GM12878 (cell line): ENCODE data around the gene FAM228B. TPM values are rescaled to one million over a fixed set of nuclear protein-coding genes. Genes with fewer than 3 reads are reported as not detected.

Source experiments
- ATAC-seq: fragments of 200-7000 bp; cut with Tn5 transposase; 3 replicates; pipeline ENCODE4 v1.9.1; 2020; ENCODE audit warnings: mild to moderate bottlenecking, moderate library complexity
- BruUV-seq: library from RNA; stranded (reverse); fragments of 400-500 nt; replicated peaks from 2 replicates; lab custom pipeline; 2021; lab: Mats Ljungman, UMichigan
- CTCF ChIA-PET: fragments of 300-600 bp; sonication (Branson Sonifier 250); formaldehyde crosslinking; extraction: SDS; loops from one replicate; lab custom pipeline; 2021; ENCODE audit warnings: inconsistent platforms; lab: Yijun Ruan, JAX
- POLR2A ChIA-PET: fragments of 350-600 bp; formaldehyde crosslinking; extraction: SDS; loops from one replicate; lab custom pipeline; 2021; ENCODE audit warnings: inconsistent platforms; lab: Charles Lee
- RAD21 ChIA-PET: fragments of 300-600 bp; sonication (Branson Sonifier 250); formaldehyde crosslinking; loops from one replicate; lab custom pipeline; 2023; ENCODE audit warnings: antibody characterized with exemption; ENCODE audit not compliant: unreplicated experiment; lab: Charles Lee
- SMC1A ChIA-PET: fragments of 300-600 bp; sonication (Branson Sonifier 250); formaldehyde crosslinking; loops from one replicate; lab custom pipeline; 2023; ENCODE audit not compliant: unreplicated experiment, uncharacterized antibody; lab: Charles Lee
- DNase-seq: peaks from one replicate; pipeline ENCODE4 v3.0.0-alpha.2; 2011; ENCODE audit warnings: low read depth, low spot score
- FAIRE-seq: peaks from 3 replicates; lab custom pipeline; 2011; peaks lifted over from hg19 to GRCh38; lab: Jason Lieb, UNC
- H2AFZ ChIP-seq: 2 replicates; pipeline ENCODE4 v1.6.0; 2011; ENCODE audit warnings: low read depth, low read length, control low read depth; ENCODE audit not compliant: control insufficient read depth
- H3K27ac ChIP-seq: 2 replicates; pipeline ENCODE4 v1.5.1; 2011; ENCODE audit warnings: control low read depth; ENCODE audit not compliant: control insufficient read depth, insufficient read depth
- H3K27me3 ChIP-seq, 2 experiments: replicated peaks in 1 of 2; 2 replicates each; pipeline versions ENCODE4 v1.6.0 to v1.6.1; 2011; ENCODE audit warnings: low read length in 1 of 2; ENCODE audit not compliant: control insufficient read depth in 2 of 2, insufficient read depth in 2 of 2
- H3K36me3 ChIP-seq, 2 experiments: 2 replicates each; pipeline ENCODE4 v1.5.1; 2011; ENCODE audit warnings: low read length in 1 of 2; ENCODE audit not compliant: control insufficient read depth in 2 of 2, insufficient read depth in 2 of 2
- H3K4me1 ChIP-seq: 2 replicates; pipeline ENCODE4 v1.6.1; 2011; ENCODE audit warnings: mild to moderate bottlenecking, low read length, moderate library complexity, mixed read lengths; ENCODE audit not compliant: control insufficient read depth, insufficient read depth
- H3K4me2 ChIP-seq: 2 replicates; pipeline ENCODE4 v1.6.0; 2011; ENCODE audit warnings: control low read depth; ENCODE audit not compliant: control insufficient read depth, insufficient read depth
- H3K4me3 ChIP-seq: fragments of 200-600 bp; sonication (generic); 2 replicates; pipeline ENCODE4 v1.5.1; 2016
- H3K79me2 ChIP-seq: 2 replicates; pipeline ENCODE4 v1.6.0; 2011; ENCODE audit warnings: low read length; ENCODE audit not compliant: control insufficient read depth, insufficient read depth
- H3K9ac ChIP-seq: 2 replicates; pipeline ENCODE4 v1.8.0; 2011; ENCODE audit warnings: low read length, control low read depth, mixed read lengths; ENCODE audit not compliant: control insufficient read depth, insufficient read depth
- H3K9me3 ChIP-seq: replicated peaks from 3 replicates; pipeline ENCODE4 v1.5.1; 2011; ENCODE audit warnings: mild to moderate bottlenecking, low read length; ENCODE audit not compliant: control insufficient read depth, insufficient read depth
- H4K20me1 ChIP-seq: 2 replicates; pipeline ENCODE4 v1.6.0; 2011; ENCODE audit not compliant: control insufficient read depth, insufficient read depth
- ATF7 ChIP-seq: fragments of 450-650 bp; IDR thresholded peaks from 2 replicates; pipeline ENCODE4 v1.6.1; 2016; ENCODE audit warnings: low read depth, mild to moderate bottlenecking
- CBX3 ChIP-seq: fragments of 200-600 bp; sonication (generic); IDR thresholded peaks from 2 replicates; pipeline ENCODE4 v1.6.1; 2016; ENCODE audit warnings: low read depth, borderline replicate concordance
- CBX5 ChIP-seq: sonication (generic); IDR thresholded peaks from 2 replicates; pipeline ENCODE4 v1.6.1; 2016; ENCODE audit warnings: low read depth, moderate library complexity, mild to moderate bottlenecking, inconsistent platforms
- CHD2 ChIP-seq: IDR thresholded peaks from 2 replicates; pipeline ENCODE4 v1.6.1; 2011; ENCODE audit warnings: low read depth, low read length, improper control_type of control experiment, borderline replicate concordance
- FOXK2 ChIP-seq: fragments of 450-650 bp; IDR thresholded peaks from 2 replicates; pipeline ENCODE4 v1.6.1; 2017; ENCODE audit warnings: mild to moderate bottlenecking, moderate library complexity
- GATAD2B ChIP-seq: fragments of 450-650 bp; conservative IDR thresholded peaks from 2 replicates; pipeline ENCODE4 v1.6.1; 2017; ENCODE audit warnings: low read depth, mild to moderate bottlenecking, moderate library complexity
- JUNB ChIP-seq: IDR thresholded peaks from 2 replicates; pipeline ENCODE4 v1.6.1; 2016; ENCODE audit warnings: antibody characterized with exemption, mild to moderate bottlenecking
- MEF2B ChIP-seq: fragments of 450-650 bp; IDR thresholded peaks from 2 replicates; pipeline ENCODE4 v1.6.1; 2018; ENCODE audit warnings: mild to moderate bottlenecking, moderate library complexity; ENCODE audit not compliant: partially characterized antibody, poor library complexity, severe bottlenecking
- NR2C1 ChIP-seq: fragments of 450-650 bp; IDR thresholded peaks from 2 replicates; pipeline ENCODE4 v1.6.1; 2017; ENCODE audit warnings: antibody characterized with exemption, mild to moderate bottlenecking, moderate library complexity
- PAX8 ChIP-seq: fragments of 450-650 bp; IDR thresholded peaks from 2 replicates; pipeline ENCODE4 v1.6.1; 2017; ENCODE audit warnings: mild to moderate bottlenecking, moderate library complexity
- TARDBP ChIP-seq: IDR thresholded peaks from 2 replicates; pipeline ENCODE4 v1.6.1; 2016; ENCODE audit warnings: borderline replicate concordance
- TBL1XR1 ChIP-seq: IDR thresholded peaks from 2 replicates; pipeline ENCODE4 v1.6.1; 2012; ENCODE audit warnings: low read depth, low read length, improper control_type of control experiment
- USF2 ChIP-seq: IDR thresholded peaks from 2 replicates; pipeline ENCODE4 v1.6.1; 2011; ENCODE audit warnings: low read depth, low read length, improper control_type of control experiment, borderline replicate concordance
- ZNF24 ChIP-seq: fragments of 450-650 bp; IDR thresholded peaks from 2 replicates; pipeline ENCODE4 v1.6.1; 2017; ENCODE audit warnings: antibody characterized with exemption, mild to moderate bottlenecking
- WGBS: methylation state at CpG from one replicate; pipeline ENCODE4 v1.1.6; 2016; ENCODE audit warnings: low lambda C conversion rate; ENCODE audit not compliant: insufficient replicate concordance, insufficient coverage; ENCODE audit errors: missing lambda C conversion rate; 5-methylcytosine and 5-hydroxymethylcytosine counted together
- in situ Hi-C: fragments of 300-500 bp; cut with MboI; formaldehyde crosslinking; loops from 9 replicates; pipeline ENCODE4 v1.14.3; 2018; ENCODE audit warnings: mixed read lengths
- intact Hi-C: fragments of 100-400 bp; cut with micrococcal nuclease; formaldehyde crosslinking; loops from one replicate; pipeline ENCODE4 v1.14.2; 2022; ENCODE audit not compliant: unreplicated experiment
- polyA plus RNA-seq, 11 experiments: library from polyadenylated mRNA; depleted of rRNA in 4 of 11; unstranded in 6 of 11; stranded (reverse) in 5 of 11; fragments of >200 nt; fragmentation: Nextera tagmentation in 4 of 11; fragmentation: Illumina TruSeq in 1 of 11; extraction: Ambion mirVana in 4 of 11; extraction: Trizol in 1 of 11; gene quantifications; 1 replicate in 1 of 11; 2 replicates in 10 of 11; pipeline versions ENCODE4 v1.2.1 to v1.2.3, GENCODE V29; 2011 to 2016; ENCODE audit warnings: inconsistent platforms in 2 of 11, missing spikeins in 2 of 11, low read depth in 1 of 11
- total RNA-seq, 4 experiments: library from RNA; depleted of rRNA in 3 of 4; stranded (reverse); fragments of >200 nt in 3 of 4; fragmentation: Illumina TruSeq in 1 of 4; extraction: Trizol in 1 of 4; gene quantifications; 2 replicates each; pipeline versions ENCODE4 v1.2.1 to v1.2.3, GENCODE V29; 2013 to 2021

FAM228B gene
- total and polyA plus RNA-seq, 10 of the 15 experiments (the other 5 are each of a cell fraction or from before 2014, with no cell fraction given) = 3.9 to 11.0 (median 7.5) TPM

GRCh38 chr2:24208490-24208889, 85.2 kb downstream of the FAM228B start:
- no peaks in the 10 kb centered on the region for H3K9me3 ChIP-seq
- no peaks in the 10 kb centered on the region for H3K4me1 ChIP-seq
- no TSS peak for BruUV-seq
- DNase-seq = no peak
- H3K9ac ChIP-seq = no peak overlapping the region
- intact Hi-C loops (no loop called here), in situ Hi-C loops (no loop called here)
- no peak overlapping the region for H3K27ac ChIP-seq
- RAD21 ChIA-PET = no interaction called here
- POLR2A ChIA-PET = no interaction called here
- ATAC-seq = no peak
- H2AFZ ChIP-seq = no peak overlapping the region
- TF ChIP-seq FOXK2 = no peak
- TF ChIP-seq JUNB = no peak
- no peak for TF ChIP-seq CHD2
- TF ChIP-seq NR2C1 = no peak
- TF ChIP-seq TBL1XR1 = no peak
- TF ChIP-seq ATF7 = no peak
- no peak overlapping the region for H3K4me2 ChIP-seq
- SMC1A ChIA-PET = no interaction called here
- WGBS = 94% methylated on average over 16 of the region's 16 CpGs
- H3K27me3 ChIP-seq = no peaks in the 10 kb centered on the region
- no peaks in the 10 kb centered on the region for H4K20me1 ChIP-seq
- no peak for FAIRE-seq
- CTCF ChIA-PET = no interaction called here
- H3K4me3 ChIP-seq = no peak overlapping the region
- no peaks in the 10 kb centered on the region for H3K79me2 ChIP-seq
- peaks cover 13 to 32% of the 10 kb centered on the region in 2 experiments; a peak in 3 of 4 replicates for H3K36me3 ChIP-seq

GRCh38 chr2:24209389-24210105, 86.3 kb downstream of the FAM228B start:
- Histone ChIP-seq H3K9me3 (no peaks in the 10 kb centered on the region), H4K20me1 (no peaks in the 10 kb centered on the region), H3K4me2 (no peak overlapping the region), H3K36me3 (peaks cover 13 to 28% of the 10 kb centered on the region in 2 experiments; a peak in 3 of 4 replicates), H3K27me3 (no peaks in the 10 kb centered on the region), H3K4me3 (no peak overlapping the region), H3K9ac (no peak overlapping the region), H3K27ac (no peak overlapping the region), H3K4me1 (no peaks in the 10 kb centered on the region), H2AFZ (no peak overlapping the region), H3K79me2 (no peaks in the 10 kb centered on the region)
- FAIRE-seq = no peak
- no peak for ATAC-seq
- 96% methylated on average over 17 of the region's 17 CpGs for WGBS
- intact Hi-C loops = no loop called here
- ChIA-PET CTCF (no interaction called here), POLR2A (no interaction called here), RAD21 (interaction anchor here (0.7 kb wide), 1 partner anchor 106 kb away, joined by 3 read pairs; no protein-coding TSS in a partner anchor), SMC1A (interaction anchor here (1.0 to 1.6 kb wide), 3 partner anchors 14 to 133 kb away, joined by 3 read pairs; no protein-coding TSS in a partner anchor)
- in situ Hi-C loops = no loop called here
- no peak for DNase-seq
- no TSS peak for BruUV-seq
- TF ChIP-seq GATAD2B (no peak), TARDBP (no peak), USF2 (no peak), ZNF24 (no peak), PAX8 (no peak), MEF2B (no peak), CBX3 (no peak), CBX5 (no peak)
